H9 (cell line): ENCODE data around the gene ARHGEF25. TPM values are rescaled to one million over a fixed set of nuclear protein-coding genes. Genes with fewer than 3 reads are reported as not detected.

ENCODE experiments used
- DNase-seq: peaks from one replicate; pipeline ENCODE4 v3.0.0-alpha.2; 2017
- H2AFZ ChIP-seq: one replicate; pipeline ENCODE4 v1.6.1; 2013; ENCODE audit warnings: mild to moderate bottlenecking, low read length, control low read depth, moderate library complexity
- H2AK5ac ChIP-seq: 2 replicates; pipeline ENCODE4 v1.6.1; 2013; ENCODE audit warnings: low read length, control low read depth, mixed read lengths; ENCODE audit not compliant: insufficient read length
- H2BK120ac ChIP-seq: one replicate; pipeline ENCODE4 v1.6.1; 2013; ENCODE audit warnings: low read depth, mild to moderate bottlenecking, low read length, control low read depth, inconsistent platforms; ENCODE audit not compliant: poor library complexity, severe bottlenecking
- H2BK12ac ChIP-seq: 2 replicates; pipeline ENCODE4 v1.6.1; 2013; ENCODE audit warnings: low read length, control low read depth, mixed read lengths, low read depth; ENCODE audit not compliant: insufficient read length
- H2BK15ac ChIP-seq: 2 replicates; pipeline ENCODE4 v1.6.1; 2013; ENCODE audit warnings: low read depth, low read length, control low read depth
- H2BK20ac ChIP-seq: one replicate; pipeline ENCODE4 v1.6.1; 2013; ENCODE audit warnings: low read depth, mild to moderate bottlenecking, low read length, control low read depth, inconsistent platforms; ENCODE audit not compliant: poor library complexity, severe bottlenecking
- H2BK5ac ChIP-seq: 2 replicates; pipeline ENCODE4 v1.6.1; 2013; ENCODE audit warnings: low read length, control low read depth, mixed read lengths; ENCODE audit not compliant: insufficient read length
- H3K14ac ChIP-seq: 2 replicates; pipeline ENCODE4 v1.6.1; 2013; ENCODE audit warnings: low read length, control low read depth; ENCODE audit not compliant: insufficient read depth
- H3K18ac ChIP-seq: 2 replicates; pipeline ENCODE4 v1.6.1; 2013; ENCODE audit warnings: low read depth, mild to moderate bottlenecking, mixed read lengths, low read length, control low read depth; ENCODE audit not compliant: insufficient read length
- H3K23ac ChIP-seq: 2 replicates; pipeline ENCODE4 v1.6.1; 2013; ENCODE audit warnings: low read length, control low read depth, mixed read lengths, low read depth; ENCODE audit not compliant: insufficient read length
- H3K23me2 ChIP-seq: 2 replicates; pipeline ENCODE4 v1.6.1; 2013; ENCODE audit warnings: low read depth, mild to moderate bottlenecking, mixed read lengths, low read length, control low read depth; ENCODE audit not compliant: insufficient read length, poor library complexity, severe bottlenecking
- H3K27ac ChIP-seq: 2 replicates; pipeline ENCODE4 v1.5.1; 2013; ENCODE audit warnings: low read length, control low read depth, mixed read lengths, low read depth; ENCODE audit not compliant: insufficient read length
- H3K27me3 ChIP-seq: 2 replicates; pipeline ENCODE4 v1.6.1; 2013; ENCODE audit warnings: low read length, control low read depth, inconsistent platforms; ENCODE audit not compliant: insufficient read depth
- H3K4ac ChIP-seq: 2 replicates; pipeline ENCODE4 v1.6.1; 2013; ENCODE audit warnings: low read depth, mild to moderate bottlenecking, control low read depth, inconsistent platforms, low read length, moderate library complexity
- H3K4me1 ChIP-seq: 2 replicates; pipeline ENCODE4 v1.6.1; 2013; ENCODE audit warnings: low read length, control low read depth, inconsistent platforms; ENCODE audit not compliant: insufficient read depth
- H3K4me2 ChIP-seq: 2 replicates; pipeline ENCODE4 v1.6.1; 2013; ENCODE audit warnings: low read length, control low read depth, mixed read lengths; ENCODE audit not compliant: insufficient read length, insufficient read depth
- H3K56ac ChIP-seq: 2 replicates; pipeline ENCODE4 v1.6.1; 2013; ENCODE audit warnings: low read depth, mild to moderate bottlenecking, mixed read lengths, low read length, control low read depth; ENCODE audit not compliant: insufficient read length
- H3K79me1 ChIP-seq: 2 replicates; pipeline ENCODE4 v1.6.1; 2013; ENCODE audit warnings: low read depth, mild to moderate bottlenecking, moderate library complexity, low read length, control low read depth, inconsistent platforms; ENCODE audit not compliant: insufficient read depth, poor library complexity, severe bottlenecking
- H3K79me2 ChIP-seq: 2 replicates; pipeline ENCODE4 v1.6.1; 2013; ENCODE audit warnings: low read length, control low read depth, inconsistent platforms; ENCODE audit not compliant: insufficient read depth
- H3K9ac ChIP-seq: 2 replicates; pipeline ENCODE4 v1.6.1; 2013; ENCODE audit warnings: low read length, control low read depth, mixed read lengths; ENCODE audit not compliant: insufficient read length; ENCODE audit errors: extremely low read depth
- H3K9me3 ChIP-seq: one replicate; pipeline ENCODE4 v1.6.1; 2013; ENCODE audit warnings: low read depth, low read length, inconsistent platforms; ENCODE audit not compliant: control insufficient read depth
- H3T11ph ChIP-seq: one replicate; pipeline ENCODE4 v1.6.1; 2013; ENCODE audit warnings: mild to moderate bottlenecking, low read length, control low read depth, inconsistent platforms
- H4K20me1 ChIP-seq: one replicate; pipeline ENCODE4 v1.6.1; 2013; ENCODE audit not compliant: control insufficient read depth, insufficient read length, insufficient read depth
- H4K5ac ChIP-seq: 2 replicates; pipeline ENCODE4 v1.6.1; 2013; ENCODE audit warnings: low read depth, mild to moderate bottlenecking, mixed read lengths, low read length, control low read depth; ENCODE audit not compliant: insufficient read length
- H4K8ac ChIP-seq: replicated peaks from 2 replicates; pipeline ENCODE4 v1.6.1; 2013; ENCODE audit warnings: low read length, control low read depth, mixed read lengths, low read depth; ENCODE audit not compliant: insufficient read length
- H4K91ac ChIP-seq: 2 replicates; pipeline ENCODE4 v1.6.1; 2013; ENCODE audit warnings: low read depth, mild to moderate bottlenecking, moderate library complexity, mixed read lengths, low read length, control low read depth; ENCODE audit not compliant: insufficient read length
- H3K27ac Mint-ChIP-seq, 3 experiments: 2 replicates in 2 of 3; 3 replicates in 1 of 3; pipeline ENCODE4 v1.8.0; 2020 to 2021; ENCODE audit warnings: mixed read lengths in 3 of 3, mild to moderate bottlenecking in 1 of 3, moderate library complexity in 1 of 3
- H3K27me3 Mint-ChIP-seq: 2 replicates; pipeline ENCODE4 v1.8.0; 2021; ENCODE audit warnings: low read depth, mild to moderate bottlenecking, moderate library complexity, mixed read lengths
- H3K36me3 Mint-ChIP-seq, 3 experiments: 2 replicates in 2 of 3; 3 replicates in 1 of 3; pipeline ENCODE4 v1.8.0; 2020 to 2021; ENCODE audit warnings: low read depth in 3 of 3, mixed read lengths in 3 of 3; ENCODE audit not compliant: insufficient read depth in 1 of 3
- H3K4me1 Mint-ChIP-seq, 2 experiments: 2 replicates each; pipeline ENCODE4 v1.8.0; 2020; ENCODE audit warnings: mixed read lengths in 2 of 2
- H3K4me3 Mint-ChIP-seq, 2 experiments: 2 replicates in 1 of 2; 3 replicates in 1 of 2; pipeline ENCODE4 v1.8.0; 2020 to 2021; ENCODE audit warnings: mild to moderate bottlenecking in 2 of 2, mixed read lengths in 2 of 2, moderate library complexity in 1 of 2
- H3K9me3 Mint-ChIP-seq, 2 experiments: 2 replicates in 1 of 2; 3 replicates in 1 of 2; pipeline ENCODE4 v1.8.0; 2020; ENCODE audit warnings: mild to moderate bottlenecking in 2 of 2, mixed read lengths in 2 of 2, moderate library complexity in 1 of 2
- CTCF ChIP-seq: fragments of 200-600 bp; sonication (generic); conservative IDR thresholded peaks from 3 replicates; pipeline ENCODE4 v1.8.0; 2021; ENCODE audit warnings: antibody characterized with exemption, mild to moderate bottlenecking
- WGBS: extraction: QIAGEN DNeasy Blood & Tissue Kit; methylation state at CpG from one replicate; pipeline ENCODE4 v1.1.7; 2013; ENCODE audit warnings: missing lambda C conversion rate, low lambda C conversion rate, mixed read lengths; ENCODE audit not compliant: insufficient read length; ENCODE audit errors: extremely low coverage; 5-methylcytosine and 5-hydroxymethylcytosine counted together
- total RNA-seq: library from RNA; stranded (reverse); gene quantifications from 2 replicates; pipeline ENCODE4 v1.2.1, GENCODE V29; 2021

ARHGEF25 gene
- total RNA-seq, 1 experiment from 2014 or later: 22.6 TPM

- no peak overlapping the region for H3K14ac ChIP-seq
- no peaks in the 10 kb centered on the region for H3K9me3 ChIP-seq
- DNase-seq: no peak
- no peaks in the 10 kb centered on the region for H4K20me1 ChIP-seq
- H3K4ac ChIP-seq: no peak overlapping the region
- no peak overlapping the region for H2BK5ac ChIP-seq
- no peak overlapping the region for H4K91ac ChIP-seq
- H3K9me3 Mint-ChIP-seq: no peaks in the 10 kb centered on the region
- no peak overlapping the region for H4K5ac ChIP-seq
- peaks cover 8% of the 10 kb centered on the region for H3K79me1 ChIP-seq
- TF ChIP-seq CTCF: no peak
- H3K56ac ChIP-seq: no peak overlapping the region
- peak overlapping the region; percentile 36 for H3K27ac ChIP-seq
- no peak overlapping the region for H2AFZ ChIP-seq
- H3K27me3 Mint-ChIP-seq: no peaks in the 10 kb centered on the region
- H3K4me2 ChIP-seq: peak overlapping the region; percentile 58
- H2AK5ac ChIP-seq: no peak overlapping the region
- peaks cover 5% of the 10 kb centered on the region; the same call in 1 of the 2 replicates for H3K4me1 ChIP-seq
- H3K4me1 Mint-ChIP-seq: peaks cover 15 to 20% of the 10 kb centered on the region in 2 experiments
- peak overlapping the region; percentile 20 for H3K9ac ChIP-seq
- peak overlapping the region; percentile 84 to 93 for H3K4me3 Mint-ChIP-seq
- H2BK12ac ChIP-seq: no peak overlapping the region
- H2BK20ac ChIP-seq: no peak overlapping the region
- H3K36me3 Mint-ChIP-seq: peaks cover 0 to 10% (median 5%) of the 10 kb centered on the region in 3 experiments; a peak in 5 of 7 replicates
- no peak overlapping the region for H3K18ac ChIP-seq
- no peak overlapping the region for H4K8ac ChIP-seq
- H3T11ph ChIP-seq: no peak overlapping the region
- H3K23me2 ChIP-seq: peaks cover 16% of the 10 kb centered on the region
- peaks cover 3% of the 10 kb centered on the region; the same call in 1 of the 2 replicates for H3K79me2 ChIP-seq
- no peak overlapping the region for H2BK15ac ChIP-seq
- H2BK120ac ChIP-seq: no peak overlapping the region
- H3K23ac ChIP-seq: no peak overlapping the region
- no CpG with 5 or more reads among the region's 2 CpGs for WGBS
- H3K27me3 ChIP-seq: no peaks in the 10 kb centered on the region
- H3K27ac Mint-ChIP-seq: peak overlapping the region; percentile 7 to 92 (median 73); a peak in 5 of 7 replicates
Measured at GRCh38 chr12:57590479-57590863, 20.8 kb upstream of the ARHGEF25 start.
